D341Med (cell line): Measurements from ENCODE around the gene CYP2S1.
"Not testable (repeated sequence)": the region's sequence is repeated elsewhere in the genome, so short reads cannot be mapped to it uniquely, and the experiment has no call there.

Source experiments
- DNase-seq: peaks from one replicate; pipeline ENCODE4 v3.0.0; 2012; ENCODE audit warnings: low spot score

The CYP2S1 gene

DNA sequence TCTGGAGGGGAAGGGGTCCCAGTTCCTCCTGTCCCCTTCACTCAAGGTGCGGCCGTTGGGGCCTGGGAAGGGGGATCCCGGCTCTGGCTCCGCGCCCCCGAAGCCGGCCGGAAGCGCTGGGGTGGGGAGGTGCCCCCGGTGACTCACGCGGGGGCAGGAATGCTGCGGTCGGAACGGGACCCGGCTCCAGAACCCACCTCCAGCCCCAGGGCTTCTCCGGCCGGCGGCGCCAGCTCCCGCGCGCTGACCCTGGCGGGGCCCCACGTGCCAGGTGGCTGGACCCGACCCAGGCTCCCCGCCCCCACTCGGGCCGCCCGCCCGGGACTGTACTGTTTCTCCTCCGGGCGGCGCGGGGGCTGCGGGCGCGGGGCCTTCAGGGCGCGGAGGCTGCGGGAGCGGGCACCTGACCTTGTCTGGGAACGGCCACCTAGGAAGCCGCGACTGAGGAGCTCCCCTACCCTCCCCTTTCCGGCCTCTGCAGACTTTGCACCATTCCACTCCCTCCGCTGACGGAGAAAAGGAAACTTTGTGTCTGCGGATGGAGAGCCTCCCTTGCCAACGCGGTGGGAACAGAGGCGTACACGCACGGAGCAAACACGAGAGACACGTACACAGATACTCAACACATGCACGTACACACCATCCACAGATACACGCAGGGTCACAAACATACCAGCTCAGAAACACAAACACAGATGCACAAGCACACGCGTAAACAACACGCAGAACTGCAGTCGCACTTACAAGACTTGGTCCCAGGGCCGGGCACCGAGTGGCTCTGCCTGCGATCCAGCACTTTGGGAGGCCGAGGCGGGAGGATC lies 33.2 kb downstream of the CYP2S1 start:
- DNase-seq, result no peak

DNA sequence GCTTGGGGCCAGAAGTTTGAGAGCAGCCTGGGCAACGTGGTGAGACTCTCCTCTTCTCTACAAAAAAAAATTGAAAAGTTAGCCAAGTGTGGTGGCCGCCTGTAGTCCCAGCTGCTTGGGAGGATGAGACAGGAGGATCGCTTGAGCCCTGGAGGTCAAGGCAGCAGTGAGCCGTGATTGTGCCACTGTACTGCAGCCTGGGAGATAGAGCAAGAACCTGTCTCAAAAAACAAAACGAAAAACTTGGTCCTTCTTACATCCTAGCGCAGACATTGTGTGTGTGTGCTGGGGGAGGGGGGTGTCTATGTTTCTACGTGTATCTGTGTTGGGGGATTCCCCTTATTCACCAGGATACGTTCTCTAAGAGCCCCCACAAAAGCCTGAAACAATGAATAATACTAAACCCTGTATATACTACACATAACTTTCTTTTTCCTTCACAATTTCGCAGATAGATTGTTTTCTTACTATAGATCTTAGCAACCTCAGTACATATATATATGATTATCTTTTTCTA lies 33.9 kb downstream of the CYP2S1 start:
- DNase-seq, result no peak

GRCh38 chr19:41228486-41228885 lies 35.5 kb downstream of the CYP2S1 start:
- no peak for DNase-seq

DNA sequence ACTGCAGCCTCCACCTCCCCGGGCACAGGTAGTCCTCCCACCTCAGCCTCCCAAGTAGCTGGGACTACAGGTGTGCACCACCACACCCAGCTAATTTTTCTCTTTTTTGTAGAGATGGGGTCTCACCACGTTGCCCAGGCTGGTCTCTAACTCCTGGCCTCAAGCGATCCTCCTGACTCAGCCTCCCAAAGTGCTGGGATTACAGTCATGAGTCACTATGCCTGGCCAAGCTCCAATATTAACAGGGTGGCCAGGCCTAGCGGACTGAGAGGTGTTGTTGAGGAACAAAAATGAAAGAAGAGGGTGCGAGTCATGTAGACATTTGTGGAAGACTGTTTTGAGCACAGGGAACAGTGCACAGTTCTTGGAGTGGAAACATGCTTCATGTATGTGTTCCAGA lies 36.3 kb downstream of the CYP2S1 start:
- DNase-seq, result not testable (repeated sequence)

DNA sequence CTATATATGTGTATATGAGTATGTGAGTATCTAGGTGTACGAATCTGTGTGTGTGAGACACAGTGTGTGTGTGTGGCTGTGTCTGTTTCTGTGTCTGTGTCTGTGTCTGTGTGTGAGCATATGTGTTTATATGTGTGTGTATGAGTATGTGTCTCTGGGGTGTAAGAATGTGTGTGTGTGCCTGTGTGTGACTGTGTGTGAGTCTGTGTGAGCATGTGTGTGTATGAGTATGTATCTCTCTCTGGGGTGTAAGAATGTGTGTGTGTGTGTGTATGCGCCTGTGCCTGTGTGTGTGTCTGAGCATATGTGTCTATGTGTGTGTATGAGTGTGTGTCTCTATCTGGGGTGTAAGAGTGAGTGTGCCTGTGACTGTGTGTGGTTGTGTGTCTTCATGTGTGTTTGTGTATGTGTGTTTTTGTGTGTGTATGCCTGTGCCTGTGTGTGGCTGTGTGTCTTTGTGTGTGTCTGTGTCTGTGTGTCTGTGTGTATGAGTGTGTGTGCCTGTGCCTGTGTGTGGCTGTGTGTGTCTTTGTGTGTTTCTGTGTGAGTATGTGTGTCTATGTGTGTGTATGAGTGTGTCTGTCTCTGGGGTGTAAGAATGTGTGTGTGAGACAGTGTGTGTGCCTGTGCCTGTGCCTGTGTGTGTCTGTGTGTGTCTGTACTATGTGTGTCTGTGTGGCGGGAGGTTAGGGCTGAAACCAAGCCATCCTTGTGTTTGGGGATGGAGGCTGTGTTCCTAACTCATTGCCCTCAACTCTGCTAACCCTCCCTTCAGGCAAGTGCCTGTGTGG lies 37.2 kb downstream of the CYP2S1 start:
- no peak for DNase-seq

- no peak for DNase-seq
Measured at GRCh38 chr19:41232686-41233085, 39.7 kb downstream of the CYP2S1 start.

GRCh38 chr19:41233748-41234240 lies 40.8 kb downstream of the CYP2S1 start:
- DNase-seq, result no peak

DNA sequence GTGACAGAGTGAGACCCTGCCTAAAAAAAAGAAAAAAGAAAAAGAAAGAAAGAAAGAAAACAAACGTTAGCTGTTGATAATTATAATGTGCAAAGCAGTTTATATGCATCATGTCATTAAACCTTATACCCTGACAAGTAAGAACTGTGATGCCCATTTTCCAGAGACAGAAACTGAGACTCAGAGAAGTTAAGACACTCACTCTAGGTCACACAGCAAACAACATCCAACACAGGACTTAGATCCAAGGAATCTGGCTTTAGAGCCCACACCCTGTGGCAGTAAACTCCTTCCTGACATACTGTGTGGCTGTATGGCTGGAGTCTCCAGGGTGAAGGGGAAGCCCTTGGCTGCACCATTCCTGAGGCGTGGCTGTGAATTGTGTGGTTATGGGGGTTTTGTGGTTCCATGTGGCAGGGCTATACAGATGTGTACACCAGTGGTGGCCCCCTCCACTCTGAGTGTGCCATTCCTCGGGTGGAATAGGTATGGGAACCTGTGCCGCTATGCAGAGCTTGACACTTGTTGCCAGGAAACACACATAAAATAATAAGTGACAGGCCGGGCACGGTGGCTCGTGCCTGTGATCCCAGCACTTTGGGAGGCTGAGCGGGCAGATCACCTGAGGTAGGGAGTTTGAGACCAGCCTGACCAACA lies 41.6 kb downstream of the CYP2S1 start:
- DNase-seq, result no peak

DNA sequence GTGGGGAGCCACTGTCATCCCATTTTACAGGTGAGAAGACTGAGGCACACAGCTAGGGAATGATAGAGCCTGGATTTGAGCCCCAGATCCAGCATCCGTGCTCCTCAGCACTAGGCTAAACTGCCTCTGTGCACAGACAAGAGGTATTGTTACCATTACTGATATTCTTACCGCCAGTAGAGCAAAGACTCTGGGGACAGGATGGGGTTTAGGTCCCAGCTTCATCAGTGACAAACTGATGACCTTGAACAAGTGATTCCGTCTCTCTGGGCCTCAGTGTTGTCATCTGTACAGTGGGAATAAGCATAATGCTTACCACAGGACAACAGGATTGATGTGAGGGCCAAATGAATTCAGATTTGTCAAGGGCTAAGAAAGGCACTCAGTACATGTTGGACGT lies 42.5 kb downstream of the CYP2S1 start:
- no peak for DNase-seq

DNA sequence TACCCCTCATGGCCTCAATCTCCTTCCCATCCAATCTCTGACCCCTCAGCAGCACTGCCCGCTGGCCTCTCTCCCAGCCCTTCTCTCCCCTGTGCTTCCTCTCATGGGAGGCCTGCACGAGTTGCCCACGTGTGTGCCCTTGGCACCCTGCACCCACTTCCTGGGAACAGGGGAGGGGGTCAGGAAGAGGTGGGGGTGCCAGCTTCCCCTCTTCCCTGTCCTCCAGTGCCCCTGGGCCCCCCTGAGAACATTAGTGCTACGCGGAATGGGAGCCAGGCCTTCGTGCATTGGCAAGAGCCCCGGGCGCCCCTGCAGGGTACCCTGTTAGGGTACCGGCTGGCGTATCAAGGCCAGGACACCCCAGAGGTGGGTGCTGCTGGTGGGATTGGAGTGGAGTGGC lies 45.2 kb downstream of the CYP2S1 start:
- no peak for DNase-seq

GRCh38 chr19:41239363-41239762 lies 46.3 kb downstream of the CYP2S1 start:
- DNase-seq, result no peak

DNA sequence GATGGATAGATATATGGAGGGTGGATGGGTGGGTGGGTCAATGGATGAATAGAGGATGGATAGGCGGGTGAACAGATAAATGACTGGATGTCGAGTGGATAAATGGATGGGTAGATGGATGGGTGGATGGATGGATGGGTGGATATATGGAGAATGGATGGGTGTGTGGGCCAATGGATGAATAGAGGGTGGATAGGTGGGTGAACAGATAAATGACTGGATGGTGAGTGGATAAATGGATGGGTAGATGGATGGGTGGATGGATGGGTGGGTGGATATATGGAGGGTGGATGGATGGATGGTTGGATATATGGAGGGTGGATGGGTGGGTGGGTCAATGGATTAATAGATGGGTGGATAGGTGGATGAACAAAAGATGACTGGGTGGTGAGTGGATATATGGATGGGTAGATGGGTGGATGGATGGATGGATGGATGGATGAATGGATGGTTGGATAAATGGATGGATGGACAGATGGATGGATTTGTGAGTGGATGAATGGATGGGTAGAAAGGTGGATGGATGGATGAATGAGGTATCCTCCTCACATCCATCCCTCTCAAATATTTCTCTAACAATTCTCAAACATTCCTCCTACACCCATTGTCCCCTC lies 47.0 kb downstream of the CYP2S1 start:
- DNase-seq, result no peak

- DNase-seq, result no peak
Measured at GRCh38 chr19:41241859-41242258, 48.8 kb downstream of the CYP2S1 start.

GRCh38 chr19:41244117-41244516 lies 51.1 kb downstream of the CYP2S1 start:
- DNase-seq, result no peak

DNA sequence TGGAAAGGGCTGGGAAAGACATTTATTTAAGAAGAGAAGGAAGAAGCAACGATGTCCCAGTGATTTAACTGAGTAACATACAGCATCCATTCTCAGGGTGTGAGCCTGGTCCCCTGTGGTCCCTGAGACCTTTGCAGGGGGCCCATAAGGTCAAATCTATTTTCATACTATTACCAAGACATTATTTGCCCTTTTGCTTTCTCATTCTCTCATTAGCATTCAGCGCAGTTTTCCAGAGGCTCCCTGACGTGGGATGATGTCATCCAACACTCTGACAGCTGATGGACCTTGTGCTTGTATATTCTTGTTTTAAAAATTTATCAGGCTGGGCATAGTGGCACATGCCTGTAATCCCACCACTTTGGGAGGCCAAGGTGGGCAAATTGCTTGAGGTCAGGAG lies 52.8 kb downstream of the CYP2S1 start:
- DNase-seq, result no peak

- no peak for DNase-seq
Measured at GRCh38 chr19:41248895-41249294, 55.9 kb downstream of the CYP2S1 start.

GRCh38 chr19:41249707-41250423 lies 56.8 kb downstream of the CYP2S1 start:
- DNase-seq, result no peak

- no peak for DNase-seq
Measured at GRCh38 chr19:41253660-41254059, 60.6 kb downstream of the CYP2S1 start.

- no peak for DNase-seq
Measured at GRCh38 chr19:41255171-41255570, 62.2 kb downstream of the CYP2S1 start.
